Prostate gland (tissue), 1 donor: ENCODE data around the gene STX1B.

Experiments used
- POLR2A ChIP-seq: fragments of 450-650 bp; IDR thresholded peaks from one replicate; pipeline ENCODE4 v1.6.1; 2016; ENCODE audit warnings: antibody characterized with exemption, mild to moderate bottlenecking
- POLR2AphosphoS5 ChIP-seq: sonication (generic); formaldehyde crosslinking; IDR thresholded peaks from one replicate; pipeline ENCODE4 v1.6.1; 2017; ENCODE audit warnings: antibody characterized with exemption

DNA sequence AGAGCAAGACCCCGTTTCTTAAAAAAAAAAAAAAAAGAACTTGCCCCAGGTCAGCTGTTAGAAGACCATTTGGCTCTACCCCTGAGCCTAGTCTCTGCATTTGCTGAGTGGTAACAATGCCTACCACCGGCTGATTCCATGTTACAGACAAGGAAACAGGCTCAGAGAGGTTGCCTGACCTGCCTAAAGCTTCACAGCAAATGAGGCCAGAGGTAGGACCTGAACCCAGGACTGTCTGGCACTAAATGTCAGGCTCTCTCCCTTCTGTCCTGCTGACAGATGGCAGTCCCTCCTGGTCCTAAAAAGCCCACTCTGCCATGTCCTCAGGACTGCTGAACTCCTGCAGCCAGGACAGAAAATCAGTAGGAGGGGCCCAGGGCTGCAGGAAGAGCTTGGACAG is 5.8 kb downstream of the STX1B start:
- TF ChIP-seq POLR2A (no peak), POLR2AphosphoS5 (no peak)
